Measurements from ENCODE around the gene PAM16. TPM values are rescaled to one million over a fixed set of nuclear protein-coding genes. Genes with fewer than 3 reads are reported as not detected.
A peak's percentile ranks its signal among the peaks of the same experiment; 100 is the strongest.

The PAM16 gene
- total RNA-seq, 1 experiment from 2014 or later, result 104 TPM

DNA sequence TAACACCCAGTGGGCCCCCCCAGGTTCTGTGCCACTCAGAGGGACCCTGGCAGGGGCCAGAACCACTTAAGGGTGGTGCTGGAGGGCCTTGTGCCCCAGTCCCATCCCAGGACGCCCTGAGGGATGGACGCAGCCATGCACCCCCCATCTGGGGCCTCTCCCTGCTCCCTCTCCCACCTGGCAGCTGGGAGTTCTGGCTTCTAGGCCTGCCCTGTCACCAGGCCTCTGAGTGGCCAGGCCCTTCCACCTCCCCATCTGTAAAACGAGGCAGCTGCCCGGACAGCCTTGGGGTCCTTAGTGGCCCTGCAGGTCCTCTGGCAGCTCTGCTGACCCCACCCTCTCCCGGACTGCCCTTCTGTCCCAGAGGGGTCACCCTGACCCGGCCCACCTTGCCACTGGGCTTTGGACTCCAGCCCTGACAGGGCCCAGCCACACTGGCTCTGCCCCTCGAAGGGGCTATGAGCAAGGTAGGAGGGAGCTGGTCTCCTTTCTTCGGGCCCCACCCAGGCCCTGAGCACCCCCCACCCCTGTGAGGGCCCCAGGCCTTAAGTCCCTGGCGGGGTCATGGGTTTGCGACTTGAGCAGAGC is 12.3 kb downstream of the PAM16 start:
- Histone ChIP-seq H3K4me3 (ENCODE audit: low read depth in 2 of 2, low read length in 2 of 2) (no peak overlapping the region), H3K9me3 (ENCODE audit: control insufficient read depth, insufficient read depth, low read depth, low read length) (no peaks in the 10 kb centered on the region), H3K27ac (ENCODE audit: low read length) (peak overlapping the region; percentile 80), H3K27me3 (ENCODE audit: control insufficient read depth, insufficient read depth, low read length) (no peaks in the 10 kb centered on the region), H3K36me3 (ENCODE audit: control insufficient read depth, insufficient read depth, low read length) (no peaks in the 10 kb centered on the region; the same call in 1 of the 2 replicates), H3K4me1 (ENCODE audit: control insufficient read depth, insufficient read depth, low read length) (peaks cover 53% of the 10 kb centered on the region)
- TF ChIP-seq, protein P1, sequence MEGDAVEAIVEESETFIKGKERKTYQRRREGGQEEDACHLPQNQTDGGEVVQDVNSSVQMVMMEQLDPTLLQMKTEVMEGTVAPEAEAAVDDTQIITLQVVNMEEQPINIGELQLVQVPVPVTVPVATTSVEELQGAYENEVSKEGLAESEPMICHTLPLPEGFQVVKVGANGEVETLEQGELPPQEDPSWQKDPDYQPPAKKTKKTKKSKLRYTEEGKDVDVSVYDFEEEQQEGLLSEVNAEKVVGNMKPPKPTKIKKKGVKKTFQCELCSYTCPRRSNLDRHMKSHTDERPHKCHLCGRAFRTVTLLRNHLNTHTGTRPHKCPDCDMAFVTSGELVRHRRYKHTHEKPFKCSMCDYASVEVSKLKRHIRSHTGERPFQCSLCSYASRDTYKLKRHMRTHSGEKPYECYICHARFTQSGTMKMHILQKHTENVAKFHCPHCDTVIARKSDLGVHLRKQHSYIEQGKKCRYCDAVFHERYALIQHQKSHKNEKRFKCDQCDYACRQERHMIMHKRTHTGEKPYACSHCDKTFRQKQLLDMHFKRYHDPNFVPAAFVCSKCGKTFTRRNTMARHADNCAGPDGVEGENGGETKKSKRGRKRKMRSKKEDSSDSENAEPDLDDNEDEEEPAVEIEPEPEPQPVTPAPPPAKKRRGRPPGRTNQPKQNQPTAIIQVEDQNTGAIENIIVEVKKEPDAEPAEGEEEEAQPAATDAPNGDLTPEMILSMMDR (IDR thresholded peaks at IDR 0.05), result no peak
- TF ChIP-seq POLR2AphosphoS5 (IDR thresholded peaks at IDR 0.05; ENCODE audit: low read depth, low read length), result peak; percentile 59
- TF ChIP-seq TCF7L2 (IDR thresholded peaks at IDR 0.05; ENCODE audit: low read depth, low read length), result no peak
- TF ChIP-seq SIN3A (IDR thresholded peaks at IDR 0.05; ENCODE audit: borderline replicate concordance, insufficient read depth, low read depth, low read length), result peak; percentile 25; the same call in 1 of the 2 replicates
- TF ChIP-seq, protein P2, sequence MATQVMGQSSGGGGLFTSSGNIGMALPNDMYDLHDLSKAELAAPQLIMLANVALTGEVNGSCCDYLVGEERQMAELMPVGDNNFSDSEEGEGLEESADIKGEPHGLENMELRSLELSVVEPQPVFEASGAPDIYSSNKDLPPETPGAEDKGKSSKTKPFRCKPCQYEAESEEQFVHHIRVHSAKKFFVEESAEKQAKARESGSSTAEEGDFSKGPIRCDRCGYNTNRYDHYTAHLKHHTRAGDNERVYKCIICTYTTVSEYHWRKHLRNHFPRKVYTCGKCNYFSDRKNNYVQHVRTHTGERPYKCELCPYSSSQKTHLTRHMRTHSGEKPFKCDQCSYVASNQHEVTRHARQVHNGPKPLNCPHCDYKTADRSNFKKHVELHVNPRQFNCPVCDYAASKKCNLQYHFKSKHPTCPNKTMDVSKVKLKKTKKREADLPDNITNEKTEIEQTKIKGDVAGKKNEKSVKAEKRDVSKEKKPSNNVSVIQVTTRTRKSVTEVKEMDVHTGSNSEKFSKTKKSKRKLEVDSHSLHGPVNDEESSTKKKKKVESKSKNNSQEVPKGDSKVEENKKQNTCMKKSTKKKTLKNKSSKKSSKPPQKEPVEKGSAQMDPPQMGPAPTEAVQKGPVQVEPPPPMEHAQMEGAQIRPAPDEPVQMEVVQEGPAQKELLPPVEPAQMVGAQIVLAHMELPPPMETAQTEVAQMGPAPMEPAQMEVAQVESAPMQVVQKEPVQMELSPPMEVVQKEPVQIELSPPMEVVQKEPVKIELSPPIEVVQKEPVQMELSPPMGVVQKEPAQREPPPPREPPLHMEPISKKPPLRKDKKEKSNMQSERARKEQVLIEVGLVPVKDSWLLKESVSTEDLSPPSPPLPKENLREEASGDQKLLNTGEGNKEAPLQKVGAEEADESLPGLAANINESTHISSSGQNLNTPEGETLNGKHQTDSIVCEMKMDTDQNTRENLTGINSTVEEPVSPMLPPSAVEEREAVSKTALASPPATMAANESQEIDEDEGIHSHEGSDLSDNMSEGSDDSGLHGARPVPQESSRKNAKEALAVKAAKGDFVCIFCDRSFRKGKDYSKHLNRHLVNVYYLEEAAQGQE (IDR thresholded peaks at IDR 0.05; ENCODE audit: insufficient read depth in 1 of 2, low read depth in 2 of 2, low read length in 1 of 2), result no peak
- intact Hi-C loops (cut with micrococcal nuclease; ENCODE audit: unreplicated experiment) (loop anchor here (5.0 kb wide), 1 partner anchor 67 kb away; the partner anchor contains the start of gene TFAP4), in situ Hi-C loops (cut with HindIII; ENCODE audit: low pct_unique_long_range_greater_than_20kb, low sequenced_read_pairs) (no loop called here)
- DNase-seq (ENCODE audit: low read depth, low spot score) (no peak), ATAC-seq (peak; percentile 67)
- no TSS peak for BruUV-seq (replicated peaks)
- POLR2A ChIA-PET, result no interaction called here
- CTCF ChIA-PET, result interaction anchor here (0.6 to 2.5 kb wide), 9 partner anchors 29 to 1377 kb away, joined by 3 to 12 read pairs (median 5); no protein-coding TSS in a partner anchor

- in situ Hi-C loops (cut with HindIII; ENCODE audit: low pct_unique_long_range_greater_than_20kb, low sequenced_read_pairs), result no loop called here
- ATAC-seq (peak; percentile 36), DNase-seq (ENCODE audit: low read depth, low spot score) (no peak)
- intact Hi-C loops (cut with micrococcal nuclease; ENCODE audit: unreplicated experiment), result loop anchor here (5.0 kb wide), 1 partner anchor 66 kb away; the partner anchor contains the start of gene TFAP4
- no peak overlapping the region for H3K4me3 ChIP-seq (ENCODE audit: low read depth in 2 of 2, low read length in 2 of 2)
- peak overlapping the region; percentile 80 for H3K27ac ChIP-seq (ENCODE audit: low read length)
- H3K36me3 ChIP-seq (ENCODE audit: control insufficient read depth, insufficient read depth, low read length), result no peaks in the 10 kb centered on the region; the same call in 1 of the 2 replicates
- H3K9me3 ChIP-seq (ENCODE audit: control insufficient read depth, insufficient read depth, low read depth, low read length), result no peaks in the 10 kb centered on the region
- TF ChIP-seq, protein P1 (IDR thresholded peaks at IDR 0.05), result peak; percentile 72; the same call in 1 of the 2 replicates
- TF ChIP-seq SIN3A (IDR thresholded peaks at IDR 0.05; ENCODE audit: borderline replicate concordance, insufficient read depth, low read depth, low read length) (peak; percentile 23; the same call in 1 of the 2 replicates), TCF7L2 (IDR thresholded peaks at IDR 0.05; ENCODE audit: low read depth, low read length) (no peak), POLR2AphosphoS5 (IDR thresholded peaks at IDR 0.05; ENCODE audit: low read depth, low read length) (peak; percentile 30)
- TF ChIP-seq, protein P2 (IDR thresholded peaks at IDR 0.05; ENCODE audit: insufficient read depth in 1 of 2, low read depth in 2 of 2, low read length in 1 of 2), result no peak
- ChIA-PET CTCF (interaction anchor here (0.7 to 2.5 kb wide), 5 partner anchors 29 to 78 kb away, joined by 3 to 12 read pairs (median 5); no protein-coding TSS in a partner anchor), POLR2A (interaction anchor here (0.6 kb wide), 1 partner anchor 12 kb away, joined by 3 read pairs; no protein-coding TSS in a partner anchor)
- peaks cover 53% of the 10 kb centered on the region for H3K4me1 ChIP-seq (ENCODE audit: control insufficient read depth, insufficient read depth, low read length)
- no TSS peak for BruUV-seq (replicated peaks)
- no peaks in the 10 kb centered on the region for H3K27me3 ChIP-seq (ENCODE audit: control insufficient read depth, insufficient read depth, low read length)
Measured at GRCh38 chr16:4338125-4338582, 13.0 kb downstream of the PAM16 start.

Measured in Panc1 (cell line).